H9 (cell line): ENCODE results near the gene LPP. TPM values are rescaled to one million over a fixed set of nuclear protein-coding genes. Genes with fewer than 3 reads are reported as not detected.

Experiments used
- DNase-seq: peaks from one replicate; pipeline ENCODE4 v3.0.0-alpha.2; 2017
- H2AFZ ChIP-seq: one replicate; pipeline ENCODE4 v1.6.1; 2013; ENCODE audit warnings: mild to moderate bottlenecking, low read length, control low read depth, moderate library complexity
- H2AK5ac ChIP-seq: 2 replicates; pipeline ENCODE4 v1.6.1; 2013; ENCODE audit warnings: low read length, control low read depth, mixed read lengths; ENCODE audit not compliant: insufficient read length
- H2BK120ac ChIP-seq: one replicate; pipeline ENCODE4 v1.6.1; 2013; ENCODE audit warnings: low read depth, mild to moderate bottlenecking, low read length, control low read depth, inconsistent platforms; ENCODE audit not compliant: poor library complexity, severe bottlenecking
- H2BK12ac ChIP-seq: 2 replicates; pipeline ENCODE4 v1.6.1; 2013; ENCODE audit warnings: low read length, control low read depth, mixed read lengths, low read depth; ENCODE audit not compliant: insufficient read length
- H2BK15ac ChIP-seq: 2 replicates; pipeline ENCODE4 v1.6.1; 2013; ENCODE audit warnings: low read depth, low read length, control low read depth
- H2BK20ac ChIP-seq: one replicate; pipeline ENCODE4 v1.6.1; 2013; ENCODE audit warnings: low read depth, mild to moderate bottlenecking, low read length, control low read depth, inconsistent platforms; ENCODE audit not compliant: poor library complexity, severe bottlenecking
- H2BK5ac ChIP-seq: 2 replicates; pipeline ENCODE4 v1.6.1; 2013; ENCODE audit warnings: low read length, control low read depth, mixed read lengths; ENCODE audit not compliant: insufficient read length
- H3K14ac ChIP-seq: 2 replicates; pipeline ENCODE4 v1.6.1; 2013; ENCODE audit warnings: low read length, control low read depth; ENCODE audit not compliant: insufficient read depth
- H3K18ac ChIP-seq: 2 replicates; pipeline ENCODE4 v1.6.1; 2013; ENCODE audit warnings: low read depth, mild to moderate bottlenecking, mixed read lengths, low read length, control low read depth; ENCODE audit not compliant: insufficient read length
- H3K23ac ChIP-seq: 2 replicates; pipeline ENCODE4 v1.6.1; 2013; ENCODE audit warnings: low read length, control low read depth, mixed read lengths, low read depth; ENCODE audit not compliant: insufficient read length
- H3K23me2 ChIP-seq: 2 replicates; pipeline ENCODE4 v1.6.1; 2013; ENCODE audit warnings: low read depth, mild to moderate bottlenecking, mixed read lengths, low read length, control low read depth; ENCODE audit not compliant: insufficient read length, poor library complexity, severe bottlenecking
- H3K27ac ChIP-seq: 2 replicates; pipeline ENCODE4 v1.5.1; 2013; ENCODE audit warnings: low read length, control low read depth, mixed read lengths, low read depth; ENCODE audit not compliant: insufficient read length
- H3K27me3 ChIP-seq: 2 replicates; pipeline ENCODE4 v1.6.1; 2013; ENCODE audit warnings: low read length, control low read depth, inconsistent platforms; ENCODE audit not compliant: insufficient read depth
- H3K4ac ChIP-seq: 2 replicates; pipeline ENCODE4 v1.6.1; 2013; ENCODE audit warnings: low read depth, mild to moderate bottlenecking, control low read depth, inconsistent platforms, low read length, moderate library complexity
- H3K4me1 ChIP-seq: 2 replicates; pipeline ENCODE4 v1.6.1; 2013; ENCODE audit warnings: low read length, control low read depth, inconsistent platforms; ENCODE audit not compliant: insufficient read depth
- H3K4me2 ChIP-seq: 2 replicates; pipeline ENCODE4 v1.6.1; 2013; ENCODE audit warnings: low read length, control low read depth, mixed read lengths; ENCODE audit not compliant: insufficient read length, insufficient read depth
- H3K56ac ChIP-seq: 2 replicates; pipeline ENCODE4 v1.6.1; 2013; ENCODE audit warnings: low read depth, mild to moderate bottlenecking, mixed read lengths, low read length, control low read depth; ENCODE audit not compliant: insufficient read length
- H3K79me1 ChIP-seq: 2 replicates; pipeline ENCODE4 v1.6.1; 2013; ENCODE audit warnings: low read depth, mild to moderate bottlenecking, moderate library complexity, low read length, control low read depth, inconsistent platforms; ENCODE audit not compliant: insufficient read depth, poor library complexity, severe bottlenecking
- H3K79me2 ChIP-seq: 2 replicates; pipeline ENCODE4 v1.6.1; 2013; ENCODE audit warnings: low read length, control low read depth, inconsistent platforms; ENCODE audit not compliant: insufficient read depth
- H3K9ac ChIP-seq: 2 replicates; pipeline ENCODE4 v1.6.1; 2013; ENCODE audit warnings: low read length, control low read depth, mixed read lengths; ENCODE audit not compliant: insufficient read length; ENCODE audit errors: extremely low read depth
- H3K9me3 ChIP-seq: one replicate; pipeline ENCODE4 v1.6.1; 2013; ENCODE audit warnings: low read depth, low read length, inconsistent platforms; ENCODE audit not compliant: control insufficient read depth
- H3T11ph ChIP-seq: one replicate; pipeline ENCODE4 v1.6.1; 2013; ENCODE audit warnings: mild to moderate bottlenecking, low read length, control low read depth, inconsistent platforms
- H4K20me1 ChIP-seq: one replicate; pipeline ENCODE4 v1.6.1; 2013; ENCODE audit not compliant: control insufficient read depth, insufficient read length, insufficient read depth
- H4K5ac ChIP-seq: 2 replicates; pipeline ENCODE4 v1.6.1; 2013; ENCODE audit warnings: low read depth, mild to moderate bottlenecking, mixed read lengths, low read length, control low read depth; ENCODE audit not compliant: insufficient read length
- H4K8ac ChIP-seq: replicated peaks from 2 replicates; pipeline ENCODE4 v1.6.1; 2013; ENCODE audit warnings: low read length, control low read depth, mixed read lengths, low read depth; ENCODE audit not compliant: insufficient read length
- H4K91ac ChIP-seq: 2 replicates; pipeline ENCODE4 v1.6.1; 2013; ENCODE audit warnings: low read depth, mild to moderate bottlenecking, moderate library complexity, mixed read lengths, low read length, control low read depth; ENCODE audit not compliant: insufficient read length
- H3K27ac Mint-ChIP-seq, 3 experiments: 2 replicates in 2 of 3; 3 replicates in 1 of 3; pipeline ENCODE4 v1.8.0; 2020 to 2021; ENCODE audit warnings: mixed read lengths in 3 of 3, mild to moderate bottlenecking in 1 of 3, moderate library complexity in 1 of 3
- H3K27me3 Mint-ChIP-seq: 2 replicates; pipeline ENCODE4 v1.8.0; 2021; ENCODE audit warnings: low read depth, mild to moderate bottlenecking, moderate library complexity, mixed read lengths
- H3K36me3 Mint-ChIP-seq, 3 experiments: 2 replicates in 2 of 3; 3 replicates in 1 of 3; pipeline ENCODE4 v1.8.0; 2020 to 2021; ENCODE audit warnings: low read depth in 3 of 3, mixed read lengths in 3 of 3; ENCODE audit not compliant: insufficient read depth in 1 of 3
- H3K4me1 Mint-ChIP-seq, 2 experiments: 2 replicates each; pipeline ENCODE4 v1.8.0; 2020; ENCODE audit warnings: mixed read lengths in 2 of 2
- H3K4me3 Mint-ChIP-seq, 2 experiments: 2 replicates in 1 of 2; 3 replicates in 1 of 2; pipeline ENCODE4 v1.8.0; 2020 to 2021; ENCODE audit warnings: mild to moderate bottlenecking in 2 of 2, mixed read lengths in 2 of 2, moderate library complexity in 1 of 2
- H3K9me3 Mint-ChIP-seq, 2 experiments: 2 replicates in 1 of 2; 3 replicates in 1 of 2; pipeline ENCODE4 v1.8.0; 2020; ENCODE audit warnings: mild to moderate bottlenecking in 2 of 2, mixed read lengths in 2 of 2, moderate library complexity in 1 of 2
- WGBS: extraction: QIAGEN DNeasy Blood & Tissue Kit; methylation state at CpG from one replicate; pipeline ENCODE4 v1.1.7; 2013; ENCODE audit warnings: missing lambda C conversion rate, low lambda C conversion rate, mixed read lengths; ENCODE audit not compliant: insufficient read length; ENCODE audit errors: extremely low coverage; 5-methylcytosine and 5-hydroxymethylcytosine counted together
- total RNA-seq: library from RNA; stranded (reverse); gene quantifications from 2 replicates; pipeline ENCODE4 v1.2.1, GENCODE V29; 2021
- TF ChIP-seq, protein P1 (sequence below): fragments of 200-600 bp; sonication (generic); conservative IDR thresholded peaks from 3 replicates; pipeline ENCODE4 v1.8.0; 2021; ENCODE audit warnings: antibody characterized with exemption, mild to moderate bottlenecking

Gene LPP
- total RNA-seq, 1 experiment from 2014 or later = 64.6 TPM

DNA sequence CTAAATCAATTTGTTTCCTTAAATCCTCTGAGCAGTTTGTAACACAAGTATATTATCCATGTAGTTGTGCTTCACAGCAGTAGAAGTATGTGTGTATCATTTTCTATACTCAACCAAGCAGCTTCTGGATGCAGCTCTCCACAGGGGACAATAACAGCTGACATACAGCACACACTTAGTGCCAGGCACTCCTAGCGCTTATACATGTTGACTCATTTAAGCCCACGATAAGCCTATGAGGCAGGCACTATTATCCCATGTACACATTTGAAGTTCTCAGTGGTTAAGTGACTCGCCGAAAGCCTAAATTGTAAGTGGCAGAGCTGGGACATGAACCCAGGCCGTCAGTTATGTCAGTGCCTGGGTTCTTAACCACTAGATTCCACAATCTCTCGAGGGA is 20.3 kb upstream of the LPP start:
- Histone ChIP-seq H3K79me1 (no peaks in the 10 kb centered on the region), H3K14ac (no peak overlapping the region), H4K20me1 (no peaks in the 10 kb centered on the region), H3T11ph (no peak overlapping the region), H3K79me2 (no peaks in the 10 kb centered on the region), H3K4me2 (no peak overlapping the region), H2BK120ac (no peak overlapping the region), H3K27ac (no peak overlapping the region), H2AK5ac (no peak overlapping the region), H3K4me1 (no peaks in the 10 kb centered on the region), H3K9ac (no peak overlapping the region), H2BK15ac (no peak overlapping the region), H3K27me3 (no peaks in the 10 kb centered on the region), H2BK12ac (no peak overlapping the region), H3K56ac (no peak overlapping the region), H3K18ac (no peak overlapping the region), H3K23me2 (no peaks in the 10 kb centered on the region), H2BK20ac (no peak overlapping the region), H3K4ac (no peak overlapping the region), H3K23ac (no peak overlapping the region), H2BK5ac (no peak overlapping the region), H4K8ac (no peak overlapping the region), H3K9me3 (no peaks in the 10 kb centered on the region), H4K91ac (no peak overlapping the region), H2AFZ (no peak overlapping the region), H4K5ac (no peak overlapping the region)
- Mint-ChIP-seq H3K4me1 (peaks cover 12 to 17% of the 10 kb centered on the region in 2 experiments), H3K36me3 (no peaks in the 10 kb centered on the region), H3K9me3 (no peaks in the 10 kb centered on the region), H3K27me3 (no peaks in the 10 kb centered on the region), H3K4me3 (no peak overlapping the region), H3K27ac (no peak overlapping the region)
- TF ChIP-seq, protein P1, sequence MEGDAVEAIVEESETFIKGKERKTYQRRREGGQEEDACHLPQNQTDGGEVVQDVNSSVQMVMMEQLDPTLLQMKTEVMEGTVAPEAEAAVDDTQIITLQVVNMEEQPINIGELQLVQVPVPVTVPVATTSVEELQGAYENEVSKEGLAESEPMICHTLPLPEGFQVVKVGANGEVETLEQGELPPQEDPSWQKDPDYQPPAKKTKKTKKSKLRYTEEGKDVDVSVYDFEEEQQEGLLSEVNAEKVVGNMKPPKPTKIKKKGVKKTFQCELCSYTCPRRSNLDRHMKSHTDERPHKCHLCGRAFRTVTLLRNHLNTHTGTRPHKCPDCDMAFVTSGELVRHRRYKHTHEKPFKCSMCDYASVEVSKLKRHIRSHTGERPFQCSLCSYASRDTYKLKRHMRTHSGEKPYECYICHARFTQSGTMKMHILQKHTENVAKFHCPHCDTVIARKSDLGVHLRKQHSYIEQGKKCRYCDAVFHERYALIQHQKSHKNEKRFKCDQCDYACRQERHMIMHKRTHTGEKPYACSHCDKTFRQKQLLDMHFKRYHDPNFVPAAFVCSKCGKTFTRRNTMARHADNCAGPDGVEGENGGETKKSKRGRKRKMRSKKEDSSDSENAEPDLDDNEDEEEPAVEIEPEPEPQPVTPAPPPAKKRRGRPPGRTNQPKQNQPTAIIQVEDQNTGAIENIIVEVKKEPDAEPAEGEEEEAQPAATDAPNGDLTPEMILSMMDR = no peak
- DNase-seq = no peak
- no CpG with 5 or more reads among the region's 6 CpGs for WGBS
